Tibial artery (tissue), 4 donors: ENCODE data around the gene GALNT8.

Experiments
- DNase-seq, 2 donors: peaks; one replicate each; pipeline ENCODE4 v3.0.0-alpha.2; 2019
- H3K27ac ChIP-seq, 2 donors: fragments of 200-600 bp; sonication (generic) in 1 of 2; 1 replicate in 1 of 2; 2 replicates in 1 of 2; pipeline ENCODE4 v1.5.1; 2018 to 2019; ENCODE audit warnings: mild to moderate bottlenecking in 1 of 2
- H3K27me3 ChIP-seq, 2 donors: fragments of 200-600 bp; sonication (generic) in 1 of 2; one replicate each; pipeline versions ENCODE4 v1.5.1 to v1.6.0; 2016 to 2019
- H3K36me3 ChIP-seq, 3 donors: fragments of 200-600 bp; sonication (generic) in 2 of 3; one replicate each; pipeline ENCODE4 v1.5.1; 2016 to 2019; ENCODE audit warnings: mild to moderate bottlenecking in 2 of 3
- H3K4me1 ChIP-seq, 4 donors: fragments of 200-600 bp; sonication (generic) in 2 of 4; 1 replicate in 3 of 4; 2 replicates in 1 of 4; pipeline ENCODE4 v1.5.1; 2016 to 2019
- H3K4me3 ChIP-seq, 2 donors: fragments of 200-600 bp; sonication (generic) in 1 of 2; 1 replicate in 1 of 2; 2 replicates in 1 of 2; pipeline ENCODE4 v1.5.1; 2018 to 2019; ENCODE audit warnings: mild to moderate bottlenecking in 2 of 2
- H3K9me3 ChIP-seq, 3 donors: fragments of 200-600 bp; sonication (generic) in 1 of 3; one replicate each; pipeline ENCODE4 v1.5.1; 2016 to 2019
- intact Hi-C: fragments of 100-400 bp; cut with DNase I; formaldehyde crosslinking; loops from one replicate; pipeline ENCODE4 v1.15.0; 2023; ENCODE audit warnings: low total_unique reads
- TF ChIP-seq, protein P1 (sequence below), 2 experiments: fragments of 200-600 bp in 1 of 2; fragments of 450-650 bp in 1 of 2; IDR thresholded peaks; one replicate each; pipeline ENCODE4 v1.5.1; 2017 to 2019; ENCODE audit warnings: antibody characterized with exemption in 2 of 2, mild to moderate bottlenecking in 1 of 2, moderate library complexity in 1 of 2

The GALNT8 gene

GRCh38 chr12:4771960-4772566, 51.9 kb downstream of the GALNT8 start:
- no peak overlapping the region for H3K27ac ChIP-seq
- DNase-seq = no peak

DNA sequence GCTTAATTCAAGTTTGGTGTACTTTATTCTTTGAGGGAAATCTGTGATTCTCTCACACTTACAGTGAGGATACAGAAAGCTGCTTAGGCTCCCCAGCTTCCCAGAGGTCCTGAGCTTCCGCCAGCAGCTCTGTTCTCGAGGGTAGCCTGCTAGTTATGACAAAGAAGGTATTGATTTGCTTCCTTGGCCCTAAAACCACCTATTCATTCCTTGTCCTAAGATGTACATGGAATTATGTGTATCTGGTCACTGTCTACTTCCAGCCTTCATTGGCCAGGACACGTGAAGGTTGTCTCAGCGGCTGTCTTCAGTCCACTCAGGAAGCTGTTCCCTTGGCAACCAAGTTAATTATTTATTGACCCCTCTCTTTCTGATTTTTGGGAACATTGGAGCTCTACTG, 55.7 kb downstream of the GALNT8 start:
- H3K27me3 ChIP-seq = no peaks in the 10 kb centered on the region
- TF ChIP-seq, protein P1, sequence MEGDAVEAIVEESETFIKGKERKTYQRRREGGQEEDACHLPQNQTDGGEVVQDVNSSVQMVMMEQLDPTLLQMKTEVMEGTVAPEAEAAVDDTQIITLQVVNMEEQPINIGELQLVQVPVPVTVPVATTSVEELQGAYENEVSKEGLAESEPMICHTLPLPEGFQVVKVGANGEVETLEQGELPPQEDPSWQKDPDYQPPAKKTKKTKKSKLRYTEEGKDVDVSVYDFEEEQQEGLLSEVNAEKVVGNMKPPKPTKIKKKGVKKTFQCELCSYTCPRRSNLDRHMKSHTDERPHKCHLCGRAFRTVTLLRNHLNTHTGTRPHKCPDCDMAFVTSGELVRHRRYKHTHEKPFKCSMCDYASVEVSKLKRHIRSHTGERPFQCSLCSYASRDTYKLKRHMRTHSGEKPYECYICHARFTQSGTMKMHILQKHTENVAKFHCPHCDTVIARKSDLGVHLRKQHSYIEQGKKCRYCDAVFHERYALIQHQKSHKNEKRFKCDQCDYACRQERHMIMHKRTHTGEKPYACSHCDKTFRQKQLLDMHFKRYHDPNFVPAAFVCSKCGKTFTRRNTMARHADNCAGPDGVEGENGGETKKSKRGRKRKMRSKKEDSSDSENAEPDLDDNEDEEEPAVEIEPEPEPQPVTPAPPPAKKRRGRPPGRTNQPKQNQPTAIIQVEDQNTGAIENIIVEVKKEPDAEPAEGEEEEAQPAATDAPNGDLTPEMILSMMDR (IDR thresholded peaks at IDR 0.05) = no peak
- intact Hi-C loops = no loop called here
- H3K9me3 ChIP-seq = no peaks in the 10 kb centered on the region
- H3K27ac ChIP-seq = no peak overlapping the region
- no peaks in the 10 kb centered on the region for H3K36me3 ChIP-seq
- H3K4me3 ChIP-seq = no peak overlapping the region
- H3K4me1 ChIP-seq = peaks cover 0 to 25% (median 23%) of the 10 kb centered on the region in 4 donors
- no peak for DNase-seq

More at GRCh38 chr12:4771960-4772566, 51.9 kb downstream of the GALNT8 start:
- Histone ChIP-seq H3K4me3 (no peak overlapping the region), H3K4me1 (peaks cover 0 to 35% (median 15%) of the 10 kb centered on the region in 4 donors), H3K27me3 (no peaks in the 10 kb centered on the region), H3K36me3 (no peaks in the 10 kb centered on the region), H3K9me3 (no peaks in the 10 kb centered on the region)
- TF ChIP-seq, protein P1 (IDR thresholded peaks at IDR 0.05) = no peak
- intact Hi-C loops = no loop called here

DNA sequence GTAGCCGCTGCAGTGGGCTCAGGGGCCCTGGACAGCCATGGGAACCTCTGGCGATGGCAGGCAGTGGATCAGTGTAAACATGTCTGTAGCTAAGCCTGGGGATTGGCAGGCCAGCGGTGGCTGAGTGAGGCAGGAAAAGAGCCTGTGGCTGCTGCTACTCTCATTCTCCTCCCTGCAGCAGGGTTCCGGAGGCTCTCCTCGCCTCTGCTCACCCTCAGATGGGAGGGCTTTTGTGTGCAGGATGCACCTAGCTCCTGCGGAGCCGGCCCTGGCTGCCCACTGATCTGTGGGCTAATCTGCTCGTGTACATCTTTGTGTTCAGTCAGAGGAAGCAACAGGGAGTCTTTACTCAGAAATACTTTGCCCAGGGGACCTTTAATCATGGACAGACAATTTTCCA, 59.5 kb downstream of the GALNT8 start:
- Histone ChIP-seq H3K27me3 (no peaks in the 10 kb centered on the region), H3K36me3 (no peaks in the 10 kb centered on the region), H3K4me1 (peaks cover 0 to 29% (median 25%) of the 10 kb centered on the region in 4 donors), H3K4me3 (no peak overlapping the region), H3K27ac (peak overlapping the region; percentile 47 to 48), H3K9me3 (no peaks in the 10 kb centered on the region)
- TF ChIP-seq, protein P1 (IDR thresholded peaks at IDR 0.05) = no peak
- intact Hi-C loops = no loop called here
- DNase-seq = no peak

DNA sequence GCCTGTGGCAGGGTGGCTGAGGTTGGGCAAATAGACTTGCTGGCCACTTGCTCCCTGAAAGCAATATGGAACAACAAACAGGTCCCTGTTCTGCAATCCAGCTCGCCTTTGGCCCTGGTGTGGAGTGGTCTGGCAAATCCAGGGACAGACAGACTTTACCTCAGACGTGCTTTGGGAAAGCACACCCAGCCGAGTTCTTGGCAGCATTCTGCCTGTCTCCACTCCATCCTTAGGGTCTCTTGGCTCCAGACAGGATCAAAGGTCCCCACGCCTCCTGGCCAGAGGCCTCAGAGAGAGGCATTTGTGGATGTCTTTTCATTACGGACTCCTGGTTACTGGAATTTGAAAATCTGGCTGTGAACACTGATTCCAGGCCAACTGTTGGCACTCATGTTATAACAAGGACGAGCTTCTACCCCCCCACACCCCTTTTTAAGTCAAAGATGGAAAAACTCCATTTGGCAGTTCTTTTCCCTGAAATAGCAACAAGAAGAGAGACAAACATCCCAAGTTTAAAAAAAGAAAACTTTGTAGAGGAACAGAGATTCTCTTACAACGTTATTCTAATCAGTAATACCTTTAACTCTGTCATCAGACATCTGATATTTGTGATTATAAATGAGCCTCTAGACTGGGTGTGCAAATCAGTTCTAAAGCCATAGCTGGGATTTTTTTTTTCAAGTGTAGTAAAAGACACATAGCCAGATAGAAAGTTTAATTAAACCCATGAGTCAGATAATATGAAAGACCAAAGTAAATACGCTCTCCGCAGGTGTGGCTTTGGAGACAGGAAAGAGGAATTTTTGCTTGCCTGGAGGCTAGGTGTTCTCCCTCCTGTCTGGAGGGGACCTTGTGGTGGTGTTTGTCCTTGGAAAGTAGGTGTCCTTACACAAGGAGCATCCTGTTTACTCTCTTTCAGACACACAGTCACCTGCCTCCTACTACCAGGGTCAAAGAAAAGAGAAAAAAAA, 60.7 kb downstream of the GALNT8 start:
- peak; percentile 76 to 91 for DNase-seq
- H3K27ac ChIP-seq = peak overlapping the region; percentile 47 to 48

GRCh38 chr12:4784404-4785054, 64.3 kb downstream of the GALNT8 start:
- H3K4me3 ChIP-seq = no peak overlapping the region
- intact Hi-C loops = no loop called here
- no peak overlapping the region for H3K27ac ChIP-seq
- TF ChIP-seq, protein P1 (IDR thresholded peaks at IDR 0.05) = no peak
- no peaks in the 10 kb centered on the region for H3K36me3 ChIP-seq
- DNase-seq = no peak
- no peaks in the 10 kb centered on the region for H3K27me3 ChIP-seq
- no peaks in the 10 kb centered on the region for H3K9me3 ChIP-seq
- peaks cover 0 to 24% (median 21%) of the 10 kb centered on the region in 4 donors for H3K4me1 ChIP-seq

More for the DNA sequence above, 60.7 kb downstream of the GALNT8 start:
- Histone ChIP-seq H3K4me3 (peak overlapping the region in 1 of 2 donors; percentile 0), H3K36me3 (no peaks in the 10 kb centered on the region), H3K4me1 (peaks cover 0 to 29% (median 25%) of the 10 kb centered on the region in 4 donors), H3K27me3 (no peaks in the 10 kb centered on the region), H3K9me3 (no peaks in the 10 kb centered on the region)
- intact Hi-C loops = no loop called here
- TF ChIP-seq, protein P1 (IDR thresholded peaks at IDR 0.05) = no peak
